GM18507 (cell line): ENCODE results near the gene UMODL1.

Source experiments
- DNase-seq: peaks from one replicate; pipeline ENCODE4 v3.0.0; 2011; ENCODE audit warnings: low read depth; ENCODE audit not compliant: insufficient read length; ENCODE audit errors: extremely low spot score
- FAIRE-seq: peaks from 2 replicates; lab custom pipeline; 2011; peaks lifted over from hg19 to GRCh38; lab: Jason Lieb, UNC

The UMODL1 gene

GRCh38 chr21:42089665-42090310 is 18.7 kb downstream of the UMODL1 start:
- DNase-seq (no peak), FAIRE-seq (no peak)

DNA sequence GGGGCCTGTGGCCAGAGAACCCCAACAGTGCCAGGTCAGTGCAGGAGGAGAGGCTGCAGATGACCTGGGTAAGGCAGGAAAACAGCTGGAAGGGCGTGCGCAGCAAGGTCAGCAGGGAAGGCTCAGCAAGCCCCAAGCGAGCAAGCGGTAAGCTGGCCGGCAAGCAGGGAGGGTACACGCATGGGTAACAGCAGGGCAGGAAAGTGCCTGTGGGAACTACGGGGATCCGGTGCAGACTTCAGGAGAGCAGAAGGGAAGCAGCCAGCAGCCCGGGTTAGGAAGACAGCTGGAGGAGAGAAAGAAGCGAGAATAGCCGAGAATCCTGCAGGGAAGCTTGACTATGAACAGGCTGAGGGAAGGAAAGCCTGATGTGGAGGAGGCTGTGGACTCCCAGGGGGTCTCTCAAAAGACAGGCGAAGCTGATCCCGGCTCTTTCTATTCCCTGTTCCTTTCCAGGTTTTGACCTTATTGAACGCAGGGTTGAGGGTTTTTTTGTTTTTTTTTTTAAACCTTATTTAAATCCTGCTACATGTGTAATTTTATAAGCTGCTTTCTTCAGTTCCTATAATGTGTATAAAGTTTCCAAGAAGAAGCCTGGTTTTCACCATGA is 20.9 kb downstream of the UMODL1 start:
- no peak for FAIRE-seq
- no peak for DNase-seq

- FAIRE-seq (no peak), DNase-seq (no peak)
These were observed 21.7 kb downstream of the UMODL1 start for GRCh38 chr21:42092771-42093170.

- DNase-seq (no peak), FAIRE-seq (no peak)
These were observed 22.1 kb downstream of the UMODL1 start for GRCh38 chr21:42093186-42093585.

DNA sequence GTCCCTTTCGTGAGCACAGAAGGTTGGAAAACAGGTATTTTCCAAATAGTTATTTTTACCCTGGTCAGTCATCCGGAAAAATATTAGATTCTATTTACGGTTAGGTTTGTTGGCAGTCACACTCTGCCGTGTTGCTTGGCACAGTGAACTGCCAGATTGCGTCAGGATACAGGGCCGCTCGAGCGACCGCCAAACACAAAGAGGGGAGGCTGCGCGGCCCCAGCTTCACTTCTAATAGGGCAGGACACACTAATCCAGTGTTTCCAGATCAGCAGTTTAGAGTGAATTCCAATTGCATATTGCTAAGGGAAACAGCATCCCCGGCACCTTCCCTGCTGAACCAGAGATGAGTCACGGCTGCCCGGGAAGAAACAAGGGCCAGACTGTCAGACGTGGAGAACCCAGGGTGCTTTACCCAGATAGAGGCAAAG is 22.9 kb downstream of the UMODL1 start:
- DNase-seq (no peak), FAIRE-seq (no peak)

GRCh38 chr21:42094811-42095210 is 23.7 kb downstream of the UMODL1 start:
- FAIRE-seq (no peak), DNase-seq (no peak)

DNA sequence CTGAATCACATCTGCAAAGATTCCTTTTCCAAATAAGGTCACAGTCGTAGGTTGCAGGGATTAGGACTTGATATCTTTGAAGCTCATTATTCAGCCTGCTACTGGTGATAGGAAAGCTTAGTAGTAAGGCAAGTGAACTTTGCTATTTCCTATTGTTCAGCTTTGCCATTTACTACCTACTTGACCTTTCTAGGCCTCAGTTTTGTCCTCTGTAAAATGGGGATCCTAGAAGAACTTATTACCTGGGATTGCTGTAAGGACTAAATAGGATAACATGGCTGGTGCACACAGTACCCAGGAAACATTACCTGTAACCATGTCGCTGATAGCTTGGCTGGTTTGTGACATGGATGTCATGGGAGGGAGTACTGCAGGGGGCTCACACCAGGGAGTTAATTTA is 24.5 kb downstream of the UMODL1 start:
- DNase-seq (no peak), FAIRE-seq (no peak)

DNA sequence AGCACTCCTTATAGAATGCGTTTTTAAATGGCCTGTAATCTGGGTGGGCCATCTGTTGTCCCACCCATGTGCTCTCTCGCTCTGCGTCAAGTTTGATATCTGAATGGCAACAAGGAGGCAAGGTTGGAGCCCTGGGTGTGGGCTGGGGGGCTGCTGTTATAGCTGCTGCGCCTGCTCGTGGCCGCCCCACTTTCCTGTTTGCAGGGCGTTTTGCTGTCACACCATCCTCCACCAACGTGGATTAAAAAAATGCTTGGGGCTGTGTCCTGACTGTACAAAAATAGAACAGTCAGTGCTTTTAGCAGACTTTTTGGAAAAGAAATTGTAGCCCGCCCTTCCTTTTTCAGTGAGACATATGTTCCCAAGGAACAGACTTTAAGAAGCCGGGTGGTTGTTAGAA is 25.4 kb downstream of the UMODL1 start:
- DNase-seq = no peak
- no peak for FAIRE-seq

DNA sequence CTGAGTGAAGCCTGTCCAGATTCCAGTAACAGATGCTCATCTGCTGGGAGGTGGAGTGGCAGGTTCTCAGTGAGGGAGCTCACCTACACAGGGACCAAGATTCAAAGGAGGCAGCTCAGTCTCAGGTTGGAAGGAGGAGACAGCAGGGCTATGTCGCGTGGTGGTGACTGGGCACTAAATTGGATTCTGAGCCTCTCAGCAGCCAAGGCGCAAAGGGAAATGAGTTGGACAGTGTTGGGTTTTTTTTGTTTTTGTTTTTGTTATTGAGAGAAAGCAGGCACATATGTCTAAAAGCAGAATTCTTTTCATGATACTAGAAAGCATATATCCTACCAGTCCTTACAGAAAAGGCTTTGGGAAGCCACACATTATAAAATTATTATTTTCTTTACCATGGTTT is 26.2 kb downstream of the UMODL1 start:
- no peak for FAIRE-seq
- no peak for DNase-seq

DNA sequence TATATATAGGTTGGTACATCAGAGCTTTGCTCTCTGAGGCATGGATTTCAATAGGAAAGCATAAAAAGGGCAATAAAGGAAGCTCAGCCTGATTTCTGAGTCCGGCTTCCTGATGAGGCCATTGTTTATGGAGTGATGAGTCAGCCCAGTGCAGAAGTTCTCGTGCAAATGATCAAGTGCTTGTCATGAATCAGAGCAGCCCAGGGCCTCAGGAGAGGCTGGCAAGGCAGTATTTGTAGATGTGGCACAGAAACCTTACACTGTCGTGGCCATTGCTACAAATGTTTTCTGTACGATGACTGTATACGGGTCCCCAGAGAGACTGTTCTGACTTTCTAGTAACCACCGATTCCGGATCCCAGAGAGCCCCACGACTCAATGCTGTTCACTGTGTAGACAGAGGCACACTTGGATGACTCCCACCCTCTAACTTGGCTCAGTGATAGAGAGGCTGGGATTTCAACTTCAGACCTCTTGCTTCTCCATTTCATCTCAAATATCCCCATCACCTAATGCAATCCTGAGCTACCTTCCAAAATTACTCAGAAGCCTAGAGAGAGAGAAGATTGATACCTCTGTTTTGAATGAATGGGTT is 26.8 kb downstream of the UMODL1 start:
- DNase-seq = no peak

GRCh38 chr21:42098957-42099505 is 27.9 kb downstream of the UMODL1 start:
- FAIRE-seq = no peak
- no peak for DNase-seq

More for the DNA sequence above, 26.8 kb downstream of the UMODL1 start:
- no peak for FAIRE-seq

DNA sequence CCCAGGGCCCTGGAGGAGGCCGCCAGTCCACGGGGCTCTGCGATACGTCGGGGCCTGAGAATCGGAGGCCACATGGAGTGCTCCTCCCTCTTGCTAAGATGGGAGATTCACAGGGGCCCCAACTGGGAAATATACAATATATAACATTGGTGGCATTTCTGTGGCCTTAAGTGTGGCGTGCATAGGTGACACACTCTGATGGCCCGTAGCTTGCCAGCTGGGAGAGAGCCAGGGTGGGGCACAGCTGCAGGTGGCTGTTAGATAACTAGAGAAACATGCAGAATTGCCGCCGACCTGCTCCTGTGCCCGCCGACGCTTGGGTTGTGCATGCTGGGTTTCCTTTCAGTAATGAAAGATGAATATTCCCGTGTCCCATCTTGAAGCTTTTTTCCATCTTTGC is 30.1 kb downstream of the UMODL1 start:
- FAIRE-seq (no peak), DNase-seq (no peak)

- no peak for DNase-seq
- peak; percentile 36 for FAIRE-seq
These were observed 31.0 kb downstream of the UMODL1 start for GRCh38 chr21:42102076-42102475.

GRCh38 chr21:42102526-42102925 is 31.4 kb downstream of the UMODL1 start:
- DNase-seq (no peak), FAIRE-seq (no peak)

GRCh38 chr21:42102991-42103390 is 31.9 kb downstream of the UMODL1 start:
- DNase-seq (no peak), FAIRE-seq (no peak)

- no peak for FAIRE-seq
- DNase-seq = no peak
These were observed 32.7 kb downstream of the UMODL1 start for GRCh38 chr21:42103843-42104242.

- FAIRE-seq (no peak), DNase-seq (no peak)
These were observed 34.6 kb downstream of the UMODL1 start for GRCh38 chr21:42105476-42106315.

DNA sequence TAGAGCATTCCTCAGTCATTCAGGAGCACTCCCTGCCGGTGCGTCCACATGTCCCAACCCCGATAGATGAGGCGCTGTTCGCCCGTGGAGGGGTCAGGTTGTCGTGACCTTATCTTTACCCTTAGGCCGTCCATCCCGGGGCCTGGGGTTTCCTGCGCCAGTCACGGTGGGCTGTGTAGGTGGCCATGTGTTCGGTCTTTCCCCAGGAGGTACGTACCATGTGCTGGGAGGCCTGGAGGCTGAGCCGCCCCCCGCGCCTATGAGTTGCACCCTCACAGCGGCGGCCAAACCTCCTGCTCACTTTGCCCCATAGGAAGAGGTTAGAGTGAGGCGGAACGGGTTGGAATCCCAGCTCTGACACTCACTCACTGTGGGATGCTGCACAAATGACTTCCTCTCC is 35.3 kb downstream of the UMODL1 start:
- DNase-seq = no peak
- no peak for FAIRE-seq

DNA sequence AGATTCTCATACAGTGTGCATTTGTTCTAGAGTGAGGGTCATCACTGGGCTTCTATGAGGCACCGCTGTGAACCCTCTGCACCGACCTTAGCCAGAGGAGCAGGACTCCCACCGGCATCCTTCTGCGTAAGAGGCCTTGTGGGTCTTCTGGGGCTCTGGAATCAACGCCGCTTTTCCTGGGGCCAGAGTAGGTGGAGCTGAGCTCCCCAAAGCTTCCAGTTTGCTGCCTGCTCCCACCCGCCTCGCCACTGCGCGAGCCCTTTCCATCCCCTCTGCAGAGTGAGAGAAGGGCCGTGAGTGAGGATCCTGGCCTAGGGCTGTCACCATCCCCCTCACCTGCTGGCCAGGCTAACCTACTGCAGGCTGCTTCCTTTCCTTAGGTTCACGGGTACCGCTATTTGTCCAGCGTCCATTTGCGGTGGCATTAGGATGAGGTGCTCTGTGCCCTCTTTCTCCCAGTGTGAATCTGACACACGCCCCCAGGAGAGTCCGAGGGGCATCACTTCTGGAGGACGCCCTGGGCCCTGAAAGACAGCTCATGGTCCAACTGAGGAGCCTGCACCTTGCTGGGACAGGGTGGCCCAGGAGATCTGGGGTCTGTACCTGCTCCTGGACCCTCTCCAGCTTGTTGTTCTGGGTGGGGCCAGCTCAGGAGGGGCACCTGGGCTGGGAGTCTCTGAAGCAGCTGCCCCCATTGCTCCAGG is 36.2 kb downstream of the UMODL1 start:
- FAIRE-seq = no peak

More for the DNA sequence above, 36.2 kb downstream of the UMODL1 start:
- DNase-seq = no peak
